OCI-LY3 (cell line): ENCODE results near the gene PBX2.

Experiments
- CTCF ChIP-seq: fragments of 200-600, 300-600 bp; sonication (generic); IDR thresholded peaks from 2 replicates; pipeline ENCODE4 v1.5.1; 2014; ENCODE audit warnings: antibody characterized with exemption, low read length, low read depth
- EZH2phosphoT487 ChIP-seq: fragments of 200-600 bp; shearing (Covaris generic); IDR thresholded peaks from 2 replicates; pipeline ENCODE4 v1.6.1; 2018; ENCODE audit warnings: antibody characterized with exemption, mixed run types, low read depth

- TF ChIP-seq CTCF (no peak), EZH2phosphoT487 (no peak)
Measured at GRCh38 chr6:32216998-32217397, 27.0 kb upstream of the PBX2 start.
